Activated CD8-positive, alpha-beta memory T cell treated with anti-CD3 and anti-CD28 coated beads, Interleukin-2, amount 50 U/mL, for 4 hours (primary cell): ENCODE data around the gene MOXD1.

Experiments used
- DNase-seq: peaks from one replicate; pipeline ENCODE4 v3.0.0-alpha.2; 2020

Gene MOXD1

GRCh38 chr6:132399376-132400074, 1.8 kb downstream of the MOXD1 start:
- DNase-seq, result no peak

GRCh38 chr6:132395015-132395597, 6.2 kb downstream of the MOXD1 start:
- no peak for DNase-seq

GRCh38 chr6:132392792-132393191, 8.5 kb downstream of the MOXD1 start:
- DNase-seq, result no peak

- DNase-seq, result no peak
These were observed 9.0 kb downstream of the MOXD1 start for GRCh38 chr6:132392270-132392646.

GRCh38 chr6:132391391-132392269, 9.6 kb downstream of the MOXD1 start:
- no peak for DNase-seq

- DNase-seq, result no peak
These were observed 10.8 kb downstream of the MOXD1 start for GRCh38 chr6:132390451-132390850.

- DNase-seq, result no peak
These were observed 11.3 kb downstream of the MOXD1 start for GRCh38 chr6:132390017-132390416.

GRCh38 chr6:132388291-132388690, 13.0 kb downstream of the MOXD1 start:
- DNase-seq, result no peak

- no peak for DNase-seq
These were observed 18.6 kb downstream of the MOXD1 start for GRCh38 chr6:132382630-132383175.

GRCh38 chr6:132381381-132381780, 19.9 kb downstream of the MOXD1 start:
- DNase-seq, result no peak

GRCh38 chr6:132380358-132381029, 20.8 kb downstream of the MOXD1 start:
- no peak for DNase-seq

GRCh38 chr6:132369526-132369925, 31.7 kb downstream of the MOXD1 start:
- no peak for DNase-seq

GRCh38 chr6:132368916-132369481, 32.3 kb downstream of the MOXD1 start:
- DNase-seq, result no peak

- no peak for DNase-seq
These were observed 35.9 kb downstream of the MOXD1 start for GRCh38 chr6:132365281-132365907.

- DNase-seq, result no peak
These were observed 36.8 kb downstream of the MOXD1 start for GRCh38 chr6:132364306-132365074.

- no peak for DNase-seq
These were observed 38.7 kb downstream of the MOXD1 start for GRCh38 chr6:132362442-132363185.

GRCh38 chr6:132361101-132361500, 40.2 kb downstream of the MOXD1 start:
- DNase-seq, result no peak

- no peak for DNase-seq
These were observed 41.4 kb downstream of the MOXD1 start for GRCh38 chr6:132359886-132360285.

- no peak for DNase-seq
These were observed 44.2 kb downstream of the MOXD1 start for GRCh38 chr6:132357120-132357519.

- DNase-seq, result peak; percentile 27
These were observed 46.6 kb downstream of the MOXD1 start for GRCh38 chr6:132354517-132355167.
